Stimulated activated naive CD4-positive, alpha-beta T cell (primary cell): Measurements from ENCODE around the gene ZNF668.
"Not testable (repeated sequence)": the region's sequence is repeated elsewhere in the genome, so short reads cannot be mapped to it uniquely, and the experiment has no call there.

Experiments used
- DNase-seq, 6 experiments: peaks; one replicate each; lab custom pipeline; 2025; lab: John Stamatoyannopoulos, UW

The ZNF668 gene

DNA sequence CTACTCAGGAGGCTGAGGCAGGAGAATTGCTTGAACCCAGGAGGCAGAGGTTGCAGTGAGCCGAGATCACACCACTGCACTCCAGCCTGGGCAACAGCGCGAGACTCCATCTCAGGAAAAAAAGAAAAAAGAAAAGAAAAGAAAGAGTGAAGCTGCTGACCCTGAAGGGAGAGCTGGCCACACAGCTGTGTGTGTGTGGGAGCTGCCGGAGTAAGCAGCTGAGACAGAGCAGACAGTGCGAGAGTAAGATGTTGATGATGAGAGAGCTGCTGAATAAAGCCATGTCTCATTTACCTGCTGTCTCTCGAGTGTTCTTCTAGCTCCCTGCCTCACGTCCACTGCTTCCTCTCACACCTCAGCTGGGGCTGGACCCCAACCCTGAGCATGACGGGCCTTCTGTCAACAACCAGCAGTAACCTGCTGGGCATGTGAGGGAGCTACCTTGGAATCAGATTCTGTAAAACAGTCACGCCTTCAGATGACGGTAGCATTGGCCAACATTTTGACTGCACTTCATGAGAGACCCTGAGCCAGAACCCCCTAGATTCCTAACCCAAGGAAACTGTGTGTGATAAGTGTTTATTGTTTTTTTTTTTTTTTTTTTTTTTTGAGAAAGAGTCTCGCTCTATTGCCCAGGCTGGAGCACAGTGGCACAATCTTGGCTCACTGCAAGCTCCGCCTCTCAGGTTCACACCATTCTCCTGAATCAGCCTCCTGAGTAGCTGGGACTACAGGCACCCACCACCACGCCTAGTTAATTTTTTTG, 27.0 kb upstream of the ZNF668 start:
- not testable (repeated sequence) for DNase-seq

DNA sequence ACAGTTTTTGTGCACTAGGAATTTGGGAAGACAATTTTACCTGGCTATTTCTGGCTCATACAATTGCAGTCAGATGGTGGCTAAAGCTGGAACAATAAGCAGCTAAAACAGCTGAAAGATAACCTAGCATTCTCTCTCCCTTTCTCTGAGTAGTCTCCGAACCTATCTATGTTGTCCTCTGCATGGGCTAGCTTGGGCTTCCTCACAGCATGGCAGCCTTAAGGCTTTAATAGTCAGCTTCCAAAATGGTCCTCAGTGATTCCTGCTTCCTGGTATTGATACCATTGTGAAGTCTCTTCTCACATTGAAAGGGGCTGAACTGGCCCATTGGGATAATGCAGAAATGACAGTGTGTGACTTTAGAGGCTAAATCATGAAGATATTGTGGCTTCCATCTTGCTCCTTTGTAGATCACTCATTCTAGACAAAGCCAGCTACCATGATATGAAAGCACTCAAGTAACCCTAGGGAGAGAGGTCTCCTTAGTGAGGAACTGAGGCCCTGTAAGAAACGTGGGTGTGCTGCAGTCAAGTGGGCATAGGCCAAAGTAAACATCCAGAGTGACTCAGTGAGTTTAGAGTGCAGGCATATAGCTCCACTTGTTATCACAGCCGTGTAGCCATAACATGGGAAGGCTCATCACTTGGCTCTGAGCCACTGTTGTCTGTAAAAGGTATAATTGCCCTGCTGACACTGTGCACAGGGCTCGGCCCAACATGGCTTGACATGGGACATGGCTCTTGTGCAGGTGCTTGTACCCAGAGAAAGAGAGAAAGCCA, 26.0 kb upstream of the ZNF668 start:
- no peak for DNase-seq

DNA sequence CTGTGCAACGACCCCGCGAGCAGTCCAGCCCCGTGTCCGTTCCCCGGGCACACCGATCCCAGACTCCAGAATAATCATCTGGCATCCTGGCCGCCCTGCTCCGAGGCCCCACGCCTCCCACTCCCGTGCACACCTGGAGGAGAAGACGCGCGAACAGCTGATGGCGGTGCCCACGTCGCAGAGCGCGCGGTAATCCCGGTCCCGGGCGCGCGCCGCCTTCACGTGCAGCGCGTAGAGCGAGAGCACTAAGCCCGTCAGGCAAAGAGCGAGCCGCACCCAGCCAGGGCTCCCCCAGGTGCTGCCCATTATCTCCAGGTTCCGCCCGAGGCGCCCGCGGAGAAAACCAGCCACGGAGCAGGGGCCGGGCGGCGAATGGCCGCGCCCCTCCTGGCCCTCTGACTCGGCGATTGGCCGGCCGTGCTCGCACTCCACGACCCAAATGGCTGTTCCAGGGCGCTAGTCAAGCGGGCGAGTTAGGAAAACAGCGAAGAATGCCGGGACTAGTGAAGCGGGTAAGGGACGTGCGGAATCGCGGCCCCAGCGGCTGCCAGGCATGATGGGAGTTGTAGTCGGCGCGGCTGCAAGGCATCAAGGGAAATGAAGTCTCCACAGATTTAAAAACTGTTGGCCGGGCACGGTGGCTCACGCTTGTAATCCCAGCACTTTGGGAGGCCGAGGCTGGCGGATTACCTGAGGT, 20.5 kb upstream of the ZNF668 start, which contains the start of gene VKORC1:
TSS of gene VKORC1 (minus strand) at position 374 of the 697 bp plus-strand sequence. CDS start at position 306, 68 bp downstream.
- peak; percentile 79 to 96 (median 86) for DNase-seq

DNA sequence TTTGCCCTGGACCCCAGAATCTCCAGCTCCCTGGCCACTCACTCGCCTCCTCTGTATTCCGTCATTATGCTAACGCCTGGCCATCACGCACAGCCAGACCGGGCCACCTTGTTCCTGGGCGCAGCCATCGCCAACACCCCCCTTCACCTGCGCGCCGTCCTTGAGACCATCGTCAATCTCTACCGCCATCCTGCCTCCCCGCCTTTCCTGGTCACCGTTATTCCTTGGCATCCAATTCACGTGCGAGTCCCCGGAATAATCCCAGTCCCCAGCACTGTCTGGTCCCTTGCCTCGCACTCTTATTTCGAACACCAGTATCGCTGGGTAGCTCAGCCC, 20.0 kb upstream of the ZNF668 start:
- DNase-seq, result peak in 1 of 6 experiments; percentile 50

DNA sequence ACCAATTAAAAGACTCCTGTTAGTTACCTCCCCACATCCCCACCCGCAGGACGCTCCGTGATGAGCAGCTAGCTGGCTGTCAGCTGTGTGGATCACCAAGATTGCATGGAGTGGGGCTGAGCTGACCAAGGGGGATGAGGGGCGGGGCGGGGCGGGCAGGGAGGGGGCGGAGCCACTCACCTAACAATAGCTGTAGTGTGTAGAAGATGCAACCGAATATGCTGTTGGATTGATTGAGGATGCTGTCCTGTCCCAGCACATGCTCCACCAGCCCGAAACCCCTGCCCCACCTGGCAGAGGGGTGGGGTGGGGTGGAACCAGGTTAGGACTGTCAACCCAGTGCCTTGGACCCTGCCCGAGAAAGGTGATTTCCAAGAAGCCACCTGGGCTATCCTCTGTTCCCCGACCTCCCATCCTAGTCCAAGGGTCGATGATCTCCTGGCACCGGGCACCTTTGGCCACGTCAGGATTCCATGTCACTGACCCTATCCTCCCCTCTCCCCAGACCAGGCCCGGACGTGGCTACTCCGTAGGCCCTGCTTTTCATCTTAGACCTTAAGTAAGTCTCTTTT, 19.2 kb upstream of the ZNF668 start:
- DNase-seq, result peak in 1 of 6 experiments; percentile 5

DNA sequence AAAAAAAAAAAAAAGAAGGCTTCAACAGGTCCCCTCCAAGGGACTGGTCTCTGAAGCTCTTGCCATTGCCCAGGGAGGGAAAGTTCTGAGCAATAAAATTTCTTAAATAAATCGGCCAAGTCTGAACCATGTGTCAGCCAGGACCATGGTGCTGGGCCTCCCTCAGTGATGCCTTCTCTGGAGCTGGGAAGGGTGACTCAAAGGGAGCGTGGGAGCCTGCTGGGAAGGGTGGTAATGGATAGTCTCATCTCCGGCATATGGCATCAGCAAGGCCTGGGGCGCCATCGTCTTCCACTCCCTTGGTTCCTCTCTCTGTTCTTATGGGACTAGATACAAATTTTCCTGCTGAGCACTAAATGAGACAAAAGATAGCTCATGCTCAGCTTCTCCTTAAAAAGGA, 18.3 kb upstream of the ZNF668 start:
- DNase-seq, result no peak

DNA sequence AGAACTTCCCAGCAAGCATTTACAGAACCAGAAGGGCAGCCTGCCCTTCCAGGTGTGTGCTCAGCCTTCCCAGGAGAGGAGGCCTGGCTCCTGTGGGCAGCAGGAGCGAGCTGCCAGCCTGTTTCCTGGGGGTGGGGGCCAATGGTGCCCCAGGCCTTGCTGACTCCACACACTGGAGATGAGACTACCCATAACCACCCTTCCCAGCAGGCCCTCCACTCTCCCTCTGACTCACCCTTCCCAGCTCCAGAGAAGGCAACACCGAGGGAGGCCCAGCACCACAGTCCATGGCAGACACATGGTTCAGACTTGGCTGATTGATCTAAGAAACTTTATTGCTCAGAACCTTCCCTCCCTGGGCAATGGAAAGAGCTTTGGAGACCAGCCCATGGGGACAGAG, 16.5 kb upstream of the ZNF668 start:
- DNase-seq, result no peak

DNA sequence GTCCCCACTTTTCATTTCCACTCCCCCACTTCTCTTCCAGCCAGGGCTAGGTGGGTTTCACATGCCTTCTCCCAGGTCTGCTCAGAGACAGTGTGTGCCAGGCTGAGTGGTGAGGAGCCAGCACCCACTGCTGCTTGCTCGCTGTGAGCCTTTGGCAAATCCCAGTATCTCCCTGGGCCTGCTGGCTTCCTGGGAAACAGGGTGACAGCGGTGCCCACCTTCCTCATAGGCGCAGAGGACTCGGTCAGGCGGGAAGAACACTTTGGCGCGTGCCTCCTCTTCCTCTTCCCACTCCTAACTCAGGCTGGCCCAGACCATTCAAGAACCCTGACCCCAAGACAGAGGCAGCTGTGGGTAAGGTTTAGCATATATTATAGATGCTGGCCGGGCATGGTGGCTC, 15.2 kb upstream of the ZNF668 start:
- DNase-seq, result no peak

DNA sequence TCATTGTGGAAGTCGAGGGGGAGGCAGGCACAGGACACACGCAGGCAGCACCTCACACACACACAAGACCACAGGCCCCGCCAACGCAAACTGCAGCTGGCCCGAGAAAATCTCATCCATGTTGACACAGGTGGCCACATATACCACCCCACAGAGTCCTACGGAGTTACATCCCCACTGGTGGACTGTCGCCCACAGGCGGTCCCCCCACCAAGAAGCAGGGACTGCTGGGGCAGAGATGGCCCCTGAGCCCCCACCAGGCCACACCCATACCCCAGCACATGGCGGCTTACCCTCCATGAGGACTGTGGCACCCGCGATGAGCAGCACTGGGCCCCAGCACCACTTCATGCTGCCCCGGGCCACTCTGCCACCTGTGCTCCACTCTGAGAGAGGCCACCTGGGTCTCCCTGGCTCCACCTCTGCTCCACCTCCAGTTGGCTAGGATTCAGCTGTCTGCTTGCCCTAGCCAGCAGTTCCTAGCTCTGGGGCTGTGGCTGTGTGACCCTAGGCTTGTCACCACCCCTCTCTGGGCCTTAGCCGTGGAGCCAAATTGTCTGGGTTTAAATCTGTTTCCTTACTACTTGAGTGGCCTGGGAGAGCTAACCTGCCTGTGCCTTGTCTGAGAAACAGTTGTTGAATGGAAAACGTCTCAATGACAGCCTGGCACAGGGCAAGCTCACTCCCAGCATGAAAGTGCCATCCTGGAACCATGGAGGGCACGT, 14.6 kb upstream of the ZNF668 start, which contains the start of gene PRSS53:
TSS of gene PRSS53 (minus strand) at position 485 of the 725 bp plus-strand sequence. CDS start at position 351, 134 bp downstream.
- no peak for DNase-seq

DNA sequence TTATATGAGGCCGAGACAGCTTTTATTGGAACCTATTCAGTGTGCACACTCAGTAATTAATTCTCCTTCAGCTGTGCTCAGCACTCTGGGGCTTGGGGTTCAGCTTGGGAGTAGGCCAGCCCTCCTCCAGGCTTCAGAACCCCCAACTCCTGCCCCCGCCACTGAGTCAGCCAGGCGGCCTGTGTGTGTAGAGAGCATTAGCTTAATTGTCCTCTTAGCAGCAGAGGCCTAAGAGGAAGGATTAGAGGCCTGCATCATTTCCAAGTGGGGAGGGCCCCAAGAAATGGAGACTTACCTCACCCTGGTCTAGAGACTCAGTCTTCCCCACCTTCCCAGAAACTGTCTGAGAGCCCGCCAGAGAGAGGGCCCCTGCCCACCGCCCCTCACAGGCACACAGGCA, 13.9 kb upstream of the ZNF668 start:
- DNase-seq, result no peak

DNA sequence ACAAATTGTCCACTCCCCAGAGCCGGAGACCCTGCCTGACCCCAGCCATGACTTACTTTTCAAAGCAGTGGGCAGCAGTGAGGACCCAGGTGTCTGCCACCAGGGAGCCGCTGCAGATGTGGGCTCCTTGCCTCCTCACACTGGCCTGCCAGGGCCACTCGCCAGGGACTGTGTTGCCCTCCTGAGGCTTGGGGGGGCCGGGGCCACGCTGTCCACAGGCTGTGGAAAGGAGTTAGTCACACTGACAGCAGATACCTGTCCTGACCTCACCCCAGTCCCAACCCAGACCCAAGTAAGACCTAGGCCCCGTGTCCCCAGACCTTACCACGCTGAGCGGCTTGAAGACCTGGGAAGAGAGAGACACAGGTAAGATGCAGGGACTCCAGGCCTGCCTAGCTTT, 13.4 kb upstream of the ZNF668 start:
- no peak for DNase-seq

DNA sequence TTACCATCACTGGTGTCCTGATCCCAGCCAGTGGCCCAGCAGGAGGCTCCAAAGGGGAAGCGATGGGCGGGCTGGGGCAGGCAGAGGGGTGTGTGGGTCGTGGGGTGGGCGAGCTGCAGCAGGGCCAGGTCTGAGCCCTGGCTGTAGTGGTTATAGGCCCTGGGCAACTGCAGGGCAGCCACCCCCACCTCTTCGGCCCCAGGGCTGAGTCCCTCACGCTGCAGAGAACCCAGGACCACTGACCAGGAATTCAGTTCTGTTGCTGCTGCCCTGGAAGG, 12.5 kb upstream of the ZNF668 start:
- no peak for DNase-seq

DNA sequence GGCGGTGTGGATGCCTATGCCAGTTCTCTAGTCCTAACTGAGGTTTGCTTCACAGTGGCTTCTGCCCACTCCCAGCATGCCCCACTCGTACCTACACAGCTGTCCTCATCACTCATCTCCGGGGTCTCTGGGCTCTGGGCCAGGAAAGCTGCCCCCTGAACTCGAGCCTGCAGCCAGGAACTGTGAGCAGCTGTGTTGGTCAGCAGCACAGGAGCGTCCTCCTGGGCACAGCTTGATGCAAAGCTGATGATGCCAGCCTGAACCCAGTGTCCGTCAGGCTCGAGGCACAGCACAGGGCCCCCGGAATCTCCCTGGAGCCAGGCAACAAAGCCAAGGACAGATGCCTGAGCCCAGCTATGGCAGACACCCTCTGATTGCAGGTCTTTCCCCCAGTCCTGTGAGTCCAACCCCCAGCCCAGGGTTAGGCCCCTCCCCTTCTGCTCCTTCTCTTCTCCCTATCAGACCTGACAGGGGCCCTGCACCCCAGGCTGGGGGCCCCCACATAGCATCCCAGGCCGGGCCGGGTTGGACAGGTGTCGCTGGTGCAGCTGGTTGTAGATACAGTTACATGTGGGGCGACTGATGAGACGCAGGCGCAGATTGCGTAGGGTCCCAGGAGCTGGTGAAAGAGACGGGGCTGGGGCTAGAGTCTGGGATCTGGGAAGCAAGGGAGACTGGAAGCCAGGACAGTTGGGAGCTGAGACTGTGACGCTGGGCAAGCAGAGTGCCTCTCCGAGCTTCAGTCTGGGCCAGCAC, 12.0 kb upstream of the ZNF668 start:
- no peak for DNase-seq

DNA sequence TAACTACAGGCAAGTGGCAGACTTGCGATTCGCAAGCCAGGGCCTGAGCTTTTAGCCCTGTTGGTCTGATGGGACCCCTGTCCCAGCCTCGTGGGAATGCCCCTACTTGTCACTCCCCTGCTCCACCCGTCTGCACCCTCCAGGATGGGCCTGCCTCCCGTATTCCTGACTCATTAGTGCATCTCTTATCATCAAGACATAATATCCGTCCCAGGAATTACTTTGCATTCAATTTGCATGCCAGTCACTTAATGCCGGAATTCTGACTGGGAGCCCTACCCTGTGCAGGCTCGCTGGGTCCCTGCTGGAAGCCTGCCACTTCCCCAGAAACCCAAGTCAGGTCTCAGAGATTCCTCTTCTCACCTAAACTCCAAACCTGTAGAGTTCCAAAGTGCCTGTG, 11.4 kb upstream of the ZNF668 start:
- DNase-seq, result no peak

DNA sequence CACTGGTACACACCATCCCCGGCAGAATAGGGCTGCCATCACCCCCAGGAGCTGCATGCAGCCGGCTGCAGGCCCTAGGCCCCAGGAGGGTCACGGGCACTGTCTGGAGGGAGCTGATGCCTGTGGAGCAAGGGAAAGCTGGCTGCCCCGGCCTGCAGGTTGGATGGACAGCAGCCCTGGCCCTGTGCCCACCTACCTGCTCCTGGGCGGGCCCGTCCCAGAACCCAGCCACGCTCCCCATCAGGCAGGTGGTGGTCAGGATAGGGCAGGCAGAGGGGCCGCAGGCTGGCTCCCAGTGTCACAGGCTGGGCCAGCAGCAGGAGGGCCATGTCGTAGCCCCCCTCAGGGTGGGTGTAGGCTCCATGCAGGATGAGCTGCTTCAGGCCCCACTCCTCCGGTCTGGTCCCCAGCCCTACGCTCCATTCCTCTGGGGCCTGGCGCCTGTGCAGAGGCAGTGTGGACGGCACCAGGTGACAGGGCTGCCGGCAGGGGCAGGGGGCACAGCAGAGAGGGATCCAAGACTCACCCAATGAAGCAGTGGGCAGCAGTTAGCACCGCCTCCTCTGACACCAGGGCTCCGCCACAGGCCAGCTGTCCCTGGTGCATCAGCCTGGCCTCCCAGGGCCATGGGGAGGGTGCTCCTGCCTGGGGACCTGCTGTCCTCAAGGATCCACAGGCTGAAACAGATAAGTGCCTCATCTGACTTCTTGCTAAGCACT, 10.7 kb upstream of the ZNF668 start:
- DNase-seq, result no peak

DNA sequence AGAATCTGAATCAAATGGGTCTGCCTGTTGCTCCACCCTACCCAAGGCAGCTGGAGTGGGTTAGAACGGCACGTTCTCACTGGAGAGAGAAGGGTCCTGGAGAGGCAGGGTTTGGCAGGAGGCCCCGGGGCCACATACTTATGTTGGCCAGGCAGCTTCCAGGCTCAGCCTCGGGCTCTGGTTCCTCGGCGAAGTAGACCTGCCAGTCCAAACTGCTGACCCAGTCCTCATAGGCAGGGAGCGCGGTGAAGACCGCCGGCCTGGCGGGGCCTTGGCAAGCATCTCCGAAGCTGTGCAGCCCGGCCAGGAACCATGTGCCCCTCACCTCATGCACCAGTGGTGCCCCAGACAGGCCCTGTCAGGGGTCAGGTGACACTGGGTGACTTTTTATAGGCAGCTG, 9.9 kb upstream of the ZNF668 start:
- DNase-seq, result no peak

DNA sequence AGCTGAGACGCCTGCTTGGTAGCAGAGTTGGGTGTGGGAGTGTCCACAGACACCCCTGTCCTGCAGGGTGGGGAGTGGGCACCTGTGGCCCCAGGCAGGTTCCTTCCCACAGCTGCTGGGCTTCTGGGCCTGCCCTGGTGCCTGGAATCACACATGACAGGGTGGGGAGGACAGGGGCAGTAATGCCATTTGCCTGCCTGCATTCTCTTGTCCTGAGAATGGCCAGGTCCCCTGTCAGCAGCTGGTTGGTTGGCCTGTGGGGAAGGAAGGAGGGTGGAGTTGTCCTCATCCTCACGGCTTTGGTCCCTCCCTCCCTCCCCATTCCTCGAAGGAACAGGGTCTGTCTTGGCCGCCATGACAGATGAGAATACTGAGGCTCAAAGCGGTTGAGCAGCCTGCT, 9.5 kb upstream of the ZNF668 start:
- DNase-seq, result no peak

DNA sequence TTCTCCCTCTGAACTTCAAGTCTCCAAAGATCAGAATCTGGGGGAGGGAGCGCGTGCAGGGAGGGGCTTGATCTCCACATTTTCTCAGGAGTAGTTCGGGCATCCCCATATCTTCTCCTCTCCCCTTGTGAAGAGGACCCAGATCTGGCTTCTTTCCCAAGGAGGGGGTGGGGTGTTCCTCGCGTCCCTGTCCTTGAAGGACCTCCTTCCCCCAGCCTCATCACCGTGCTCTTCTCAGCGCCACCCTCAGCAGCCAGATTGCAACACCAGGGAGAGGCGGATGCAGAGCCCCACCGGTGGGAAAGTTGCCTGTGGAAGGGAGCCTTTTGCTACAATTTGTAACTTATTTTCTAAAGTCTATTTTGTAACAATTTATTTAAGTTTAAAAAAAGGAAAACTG, 9.0 kb upstream of the ZNF668 start:
- DNase-seq, result no peak

DNA sequence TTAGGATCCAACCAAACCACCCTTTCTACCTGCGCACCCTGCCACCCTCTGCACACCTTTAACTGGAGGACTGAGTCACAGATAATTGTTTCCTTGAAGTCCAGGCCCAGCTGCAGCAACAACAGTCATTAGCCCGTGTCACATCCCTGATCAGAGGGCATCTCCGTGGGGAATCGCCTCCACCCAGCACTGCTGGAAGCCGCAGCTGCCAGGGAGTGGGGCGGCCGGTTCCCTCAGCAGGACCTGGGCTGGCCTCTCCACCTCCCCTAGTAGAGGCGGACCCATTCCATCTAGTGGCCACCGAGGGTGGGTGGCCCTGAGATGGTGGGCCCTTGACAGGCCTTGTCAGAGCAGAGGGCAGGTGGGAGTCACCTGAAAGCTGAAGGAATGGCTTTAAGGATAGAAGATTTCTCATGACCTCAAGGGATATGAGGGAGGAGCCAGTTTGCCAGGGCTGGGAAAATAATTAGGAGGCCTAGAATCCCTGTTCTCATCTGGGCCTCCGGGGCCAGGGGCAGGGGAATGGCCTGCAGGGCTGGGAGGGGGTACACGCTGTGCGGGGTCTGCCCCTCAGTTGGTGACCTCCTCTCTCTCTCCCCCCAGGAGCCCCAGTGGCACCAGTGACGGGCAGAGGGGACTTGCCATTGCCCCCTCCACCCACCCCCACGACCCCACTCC, 8.5 kb upstream of the ZNF668 start:
- DNase-seq, result no peak
